ENCODE results near the gene SULT1E1.
"Not testable (repeated sequence)": the region's sequence is repeated elsewhere in the genome, so short reads cannot be mapped to it uniquely, and the experiment has no call there.

The SULT1E1 gene

DNA sequence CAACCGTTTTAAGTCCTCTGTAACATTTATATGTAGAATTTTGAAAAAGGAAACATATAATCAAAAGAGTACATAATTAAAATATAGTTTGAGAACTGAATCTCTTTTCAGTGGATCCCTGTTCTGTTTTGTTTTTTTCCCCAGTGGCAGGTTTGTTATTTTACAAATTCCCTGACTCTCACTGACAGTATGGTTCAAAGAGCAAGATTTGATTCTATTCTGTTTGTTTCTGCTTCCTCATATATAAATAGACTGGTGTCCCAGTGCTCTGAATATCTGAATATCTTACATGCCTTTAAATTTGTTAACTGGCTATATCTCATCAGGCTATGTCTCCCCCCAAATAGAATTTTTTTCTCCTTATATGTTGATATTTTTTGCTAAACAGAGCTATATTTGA is 16.6 kb downstream of the SULT1E1 start:
- DNase-seq (ENCODE audit: low read depth) = no peak

DNA sequence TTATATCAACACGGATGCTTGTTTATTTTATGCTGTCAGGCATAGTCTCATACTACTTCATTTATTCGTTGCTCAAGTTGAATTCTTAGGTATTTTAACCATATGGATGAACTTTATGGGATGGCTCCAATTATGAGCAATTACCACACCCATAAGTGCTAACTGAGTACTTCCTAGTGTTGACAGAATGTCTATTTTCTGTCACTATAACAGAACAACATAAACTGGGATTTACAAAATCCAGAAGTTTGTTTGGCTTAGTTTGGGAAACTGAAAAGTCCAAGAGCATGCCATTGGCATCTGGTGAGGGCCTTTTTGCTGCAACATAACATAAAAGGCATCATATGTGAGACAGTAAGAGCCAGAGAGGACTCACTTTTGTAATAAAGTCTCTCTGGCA is 21.0 kb downstream of the SULT1E1 start:
- DNase-seq (ENCODE audit: low read depth) = no peak

- DNase-seq (ENCODE audit: low read depth) = no peak
These were observed 23.7 kb downstream of the SULT1E1 start for GRCh38 chr4:69836287-69836686.

DNA sequence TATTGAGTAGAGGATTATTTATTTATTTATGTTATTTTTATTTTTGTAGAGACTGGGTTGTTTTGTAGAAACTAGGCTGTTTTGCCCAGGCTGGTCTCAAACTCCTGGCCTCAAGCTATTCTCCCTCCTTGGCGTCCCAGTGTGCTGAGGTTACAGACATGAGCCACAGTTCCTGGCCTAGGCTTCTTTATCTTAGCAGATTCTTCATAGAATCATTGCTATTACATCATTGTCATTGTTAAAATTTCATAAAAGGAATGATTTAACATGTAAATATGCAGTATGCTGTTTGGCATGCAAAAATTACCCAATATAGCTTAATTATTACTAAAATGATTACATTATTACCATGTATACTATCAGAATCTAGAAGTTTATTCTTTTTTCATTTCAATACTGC is 24.2 kb downstream of the SULT1E1 start:
- DNase-seq (ENCODE audit: low read depth) = no peak

- DNase-seq (ENCODE audit: low read depth) = no peak
These were observed 26.7 kb downstream of the SULT1E1 start for GRCh38 chr4:69833251-69833650.

DNA sequence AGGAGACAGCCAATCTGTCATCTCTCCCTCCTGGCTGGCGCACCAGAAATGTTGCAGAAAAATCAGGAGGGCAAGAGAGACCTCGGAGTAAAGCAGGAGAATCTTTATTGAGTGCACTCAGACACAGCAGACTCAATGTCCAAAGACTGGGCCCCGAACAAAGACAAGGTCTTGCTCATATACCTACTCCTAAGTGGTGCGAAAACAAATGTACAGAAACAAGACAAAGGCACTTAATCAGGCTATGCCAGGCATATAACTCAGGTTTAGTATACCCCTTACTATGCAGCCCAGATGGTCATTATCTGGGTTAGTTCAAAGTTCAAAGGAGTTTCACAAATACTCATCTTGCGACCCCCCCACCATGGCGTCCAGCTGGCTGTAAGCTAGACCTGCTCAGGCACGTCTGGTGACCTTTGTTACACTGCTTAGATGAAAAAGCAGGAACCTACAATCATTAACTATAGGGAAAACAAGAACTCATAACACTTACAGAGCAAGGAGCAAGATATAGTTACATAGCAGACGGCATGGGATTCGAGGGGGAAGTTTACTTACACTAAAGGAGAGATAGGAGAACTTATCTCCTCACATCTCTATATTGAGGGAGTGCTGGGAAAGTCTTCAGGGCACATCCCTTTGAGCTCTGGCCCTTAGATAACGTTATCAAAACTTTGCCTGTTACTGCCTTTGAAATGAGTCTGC is 27.5 kb downstream of the SULT1E1 start:
- DNase-seq (ENCODE audit: low read depth) = no peak

- DNase-seq (ENCODE audit: low read depth) = no peak
These were observed 28.2 kb downstream of the SULT1E1 start for GRCh38 chr4:69831646-69832325.

- no peak for DNase-seq (ENCODE audit: low read depth)
These were observed 28.7 kb downstream of the SULT1E1 start for GRCh38 chr4:69831270-69831627.

- no peak for DNase-seq (ENCODE audit: low read depth)
These were observed 29.2 kb downstream of the SULT1E1 start for GRCh38 chr4:69830560-69831269.

DNA sequence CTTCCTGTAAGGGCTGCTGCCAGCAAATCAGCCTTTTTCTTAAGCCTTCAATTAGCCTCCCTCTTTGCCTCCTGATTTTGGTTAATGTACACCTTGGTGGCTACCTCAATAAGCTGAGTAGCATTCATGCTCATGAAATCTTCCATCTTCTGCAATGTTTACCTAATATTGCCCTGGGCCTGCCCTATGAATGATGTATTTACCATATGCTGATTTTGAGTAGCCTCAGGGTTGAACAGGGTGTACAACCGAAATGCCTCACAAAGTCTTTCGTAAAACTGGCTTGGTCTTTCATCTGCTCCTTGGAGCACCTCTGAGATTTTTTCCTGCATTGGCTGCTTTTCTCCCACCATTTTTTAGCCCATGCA is 29.8 kb downstream of the SULT1E1 start:
- no peak for DNase-seq (ENCODE audit: low read depth)

GRCh38 chr4:69829678-69830077 is 30.3 kb downstream of the SULT1E1 start:
- no peak for DNase-seq (ENCODE audit: low read depth)

GRCh38 chr4:69828828-69829227 is 31.1 kb downstream of the SULT1E1 start:
- no peak for DNase-seq (ENCODE audit: low read depth)

DNA sequence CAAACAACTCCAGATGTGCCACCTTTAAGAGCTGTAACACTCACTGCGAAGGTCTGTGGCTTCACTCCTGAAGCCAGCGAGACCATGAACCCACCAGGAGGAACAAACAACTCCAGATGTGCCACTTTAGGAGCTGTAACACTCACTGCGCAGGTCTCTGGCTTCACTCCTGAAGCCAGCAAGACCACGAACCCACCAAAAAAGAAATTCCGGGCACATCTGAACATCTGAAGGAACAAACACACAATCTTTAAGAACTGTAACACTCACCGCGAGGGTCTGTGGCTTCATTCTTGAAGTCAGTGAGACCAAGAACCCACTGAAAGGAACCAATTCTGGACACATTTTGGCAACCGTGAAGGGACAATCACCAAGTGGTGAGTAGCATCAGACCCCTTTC is 34.9 kb downstream of the SULT1E1 start:
- DNase-seq (ENCODE audit: low read depth) = not testable (repeated sequence)

- DNase-seq (ENCODE audit: low read depth) = no peak
These were observed 36.3 kb downstream of the SULT1E1 start for GRCh38 chr4:69823481-69824186.

- no peak for DNase-seq (ENCODE audit: low read depth)
These were observed 36.9 kb downstream of the SULT1E1 start for GRCh38 chr4:69823048-69823447.

GRCh38 chr4:69822198-69822597 is 37.7 kb downstream of the SULT1E1 start:
- no peak for DNase-seq (ENCODE audit: low read depth)

DNA sequence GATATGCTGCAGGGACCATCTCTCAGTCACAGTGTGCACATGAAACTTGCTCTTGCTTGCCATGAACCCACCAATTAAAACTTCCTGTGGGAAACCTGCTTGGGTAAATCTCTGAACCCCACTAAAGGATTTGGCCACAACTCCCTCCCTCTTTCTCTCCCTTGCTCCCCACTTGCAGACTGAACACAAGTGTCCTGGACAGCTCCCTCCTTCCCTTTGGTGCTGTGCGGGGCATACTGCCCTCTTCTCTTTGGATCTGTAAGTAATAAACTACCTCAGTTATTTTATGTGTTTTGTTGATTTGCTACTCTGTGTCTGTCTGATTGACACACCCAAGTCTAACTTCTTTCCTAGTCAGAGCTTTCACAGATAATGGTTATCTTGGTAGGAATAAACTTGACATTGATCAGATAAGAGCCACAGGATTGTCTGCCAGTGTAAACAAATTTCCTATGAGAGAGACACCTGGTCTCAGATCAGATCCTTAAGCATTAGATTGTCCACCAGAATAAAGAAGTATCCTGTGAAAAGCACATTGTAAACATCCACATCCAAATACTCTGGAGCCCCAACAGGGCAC is 41.8 kb downstream of the SULT1E1 start:
- no peak for DNase-seq (ENCODE audit: low read depth)

DNA sequence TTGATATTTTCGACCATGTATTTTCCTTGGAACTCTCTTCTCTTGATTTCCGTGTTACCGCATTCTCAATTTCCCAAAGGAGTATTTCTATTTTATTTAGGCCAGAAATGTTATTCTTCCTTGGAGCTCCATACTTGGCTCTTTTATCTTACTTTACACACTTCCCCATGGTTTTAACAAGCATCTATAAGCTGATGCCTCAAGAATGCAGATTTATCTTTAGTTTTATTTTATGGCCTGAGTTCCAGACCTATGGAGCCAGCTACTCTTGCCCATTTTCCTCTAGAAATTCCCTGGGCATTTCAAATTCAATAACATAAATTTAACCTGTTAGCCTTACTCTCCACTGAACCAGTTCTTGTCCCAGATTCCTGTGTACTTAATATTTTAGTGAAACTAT is 43.7 kb downstream of the SULT1E1 start:
- DNase-seq (ENCODE audit: low read depth) = no peak

DNA sequence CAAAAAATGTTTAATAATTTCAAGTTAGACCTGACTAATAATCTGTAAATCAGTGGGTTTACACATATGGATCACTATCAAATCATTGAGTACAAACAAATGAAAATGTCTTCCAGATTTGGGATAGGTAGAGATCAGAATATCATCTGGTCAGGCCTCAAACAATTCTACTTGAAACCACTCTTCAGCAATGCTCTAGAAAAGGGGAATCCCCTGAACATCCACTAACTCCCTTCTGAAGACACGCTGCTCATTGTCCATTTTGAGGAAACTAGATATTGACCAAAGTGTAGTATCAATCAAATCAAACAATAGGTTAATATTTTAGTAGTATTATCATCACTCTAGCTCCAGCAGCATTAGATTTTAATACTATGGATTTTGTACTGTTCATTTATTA is 46.3 kb downstream of the SULT1E1 start:
- no peak for DNase-seq (ENCODE audit: low read depth)

DNA sequence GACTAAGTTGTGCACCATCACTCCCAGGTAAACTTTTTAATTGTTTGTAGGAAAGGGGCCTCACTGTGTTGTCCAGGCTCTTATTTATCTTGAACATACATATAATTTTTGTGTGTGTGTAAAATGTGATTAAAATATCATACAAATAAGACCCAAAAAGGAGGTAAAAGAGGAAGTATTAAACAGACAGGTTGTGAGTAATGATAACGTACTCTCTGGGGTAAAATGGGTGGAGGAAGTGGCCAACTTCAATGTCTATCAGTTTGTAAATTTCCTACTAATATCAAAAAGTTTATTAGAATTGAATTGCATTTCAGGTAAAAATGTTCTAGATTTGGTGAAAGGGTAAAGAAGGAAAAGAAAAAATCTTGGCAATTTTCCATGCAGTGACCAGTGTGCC is 48.8 kb downstream of the SULT1E1 start:
- DNase-seq (ENCODE audit: low read depth) = no peak

DNA sequence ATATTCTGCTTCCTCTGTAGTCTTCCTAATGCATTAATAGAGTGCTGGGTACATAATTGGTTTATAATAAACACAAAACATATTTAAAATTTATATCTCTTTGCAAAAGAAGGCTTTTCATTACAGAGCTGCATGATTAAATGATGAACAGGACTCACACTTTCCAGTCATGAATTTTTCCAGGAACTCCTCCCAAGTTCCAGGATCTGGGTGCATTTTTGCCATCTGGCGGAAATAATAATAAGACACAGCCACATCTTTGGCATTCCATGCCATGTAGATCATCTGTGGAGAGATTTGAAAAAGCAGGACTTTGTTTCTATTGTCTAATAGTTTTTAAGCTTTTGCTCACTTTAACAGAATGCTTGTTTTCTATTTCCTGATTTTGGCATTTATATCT is 59.3 kb downstream of the SULT1E1 start:
- DNase-seq (ENCODE audit: low read depth) = no peak

GRCh38 chr4:69799337-69799736 is 60.6 kb downstream of the SULT1E1 start:
- DNase-seq (ENCODE audit: low read depth) = no peak
